Fibroblast of pulmonary artery (primary cell): Measurements from ENCODE around the gene GHITM.

Experiments
- DNase-seq: peaks from one replicate; pipeline ENCODE4 v3.0.0-alpha.2; 2010; ENCODE audit warnings: low read depth
- H3K4me3 ChIP-seq: replicated peaks from 2 replicates; pipeline ENCODE4 v1.5.1; 2011; ENCODE audit warnings: low read depth, mild to moderate bottlenecking, control low read depth, low read length, moderate library complexity
- CTCF ChIP-seq: IDR thresholded peaks from 2 replicates; pipeline ENCODE4 v1.5.1; 2011; ENCODE audit warnings: mild to moderate bottlenecking, control low read depth, low read length, inconsistent platforms; ENCODE audit errors: missing control alignments

Gene GHITM

GRCh38 chr10:84202349-84202748 is 63.0 kb downstream of the GHITM start:
- no peak for TF ChIP-seq CTCF
- DNase-seq: no peak
- no peak overlapping the region for H3K4me3 ChIP-seq
